GM19324 (cell line): ENCODE results near the gene RERE.
"Not testable (repeated sequence)": the region's sequence is repeated elsewhere in the genome, so short reads cannot be mapped to it uniquely, and the experiment has no call there.

Source experiments
- ATAC-seq: cut with Tn5 transposase; IDR thresholded peaks from one replicate; pipeline ENCODE4 v1.9.1; 2021; ENCODE audit warnings: mild to moderate bottlenecking, moderate library complexity; ENCODE audit not compliant: unreplicated experiment, low FRiP score

RERE gene

GRCh38 chr1:8754247-8754650, 63.2 kb downstream of the RERE start:
- no peak for ATAC-seq

- no peak for ATAC-seq
Observed at GRCh38 chr1:8753736-8754135, 63.7 kb downstream of the RERE start.

GRCh38 chr1:8752921-8753713, 64.3 kb downstream of the RERE start:
- ATAC-seq: no peak

- no peak for ATAC-seq
Observed at GRCh38 chr1:8752411-8752810, 65.0 kb downstream of the RERE start.

- ATAC-seq: no peak
Observed at GRCh38 chr1:8751984-8752383, 65.5 kb downstream of the RERE start.

GRCh38 chr1:8747879-8748825, 69.3 kb downstream of the RERE start:
- ATAC-seq: no peak

- ATAC-seq: no peak
Observed at GRCh38 chr1:8746554-8746953, 70.9 kb downstream of the RERE start.

- ATAC-seq: no peak
Observed at GRCh38 chr1:8745749-8746390, 71.6 kb downstream of the RERE start.

GRCh38 chr1:8745346-8745745, 72.1 kb downstream of the RERE start:
- no peak for ATAC-seq

GRCh38 chr1:8742022-8742924, 75.2 kb downstream of the RERE start:
- no peak for ATAC-seq

- no peak for ATAC-seq
Observed at GRCh38 chr1:8740034-8740449, 77.4 kb downstream of the RERE start.

- no peak for ATAC-seq
Observed at GRCh38 chr1:8739377-8739776, 78.1 kb downstream of the RERE start.

GRCh38 chr1:8736927-8737326, 80.5 kb downstream of the RERE start:
- no peak for ATAC-seq

GRCh38 chr1:8733484-8733883, 84.0 kb downstream of the RERE start:
- no peak for ATAC-seq

- no peak for ATAC-seq
Observed at GRCh38 chr1:8731162-8731561, 86.3 kb downstream of the RERE start.

GRCh38 chr1:8728464-8728863, 89.0 kb downstream of the RERE start:
- no peak for ATAC-seq

GRCh38 chr1:8727809-8728213, 89.6 kb downstream of the RERE start:
- ATAC-seq: no peak

- ATAC-seq: not testable (repeated sequence)
Observed at GRCh38 chr1:8727316-8727715, 90.1 kb downstream of the RERE start.

GRCh38 chr1:8726801-8727186, 90.6 kb downstream of the RERE start:
- not testable (repeated sequence) for ATAC-seq

GRCh38 chr1:8723010-8723409, 94.4 kb downstream of the RERE start:
- ATAC-seq: no peak
